Stimulated activated CD4-positive, alpha-beta T cell treated with anti-CD3 and anti-CD28 coated beads, Interleukin-4, amount 100 ng/mL, for 24 hours (primary cell): Measurements from ENCODE around the gene ENPP1.

ENCODE experiments used
- DNase-seq: peaks from one replicate; pipeline ENCODE4 v3.0.0-alpha.2; 2020

The ENPP1 gene

DNA sequence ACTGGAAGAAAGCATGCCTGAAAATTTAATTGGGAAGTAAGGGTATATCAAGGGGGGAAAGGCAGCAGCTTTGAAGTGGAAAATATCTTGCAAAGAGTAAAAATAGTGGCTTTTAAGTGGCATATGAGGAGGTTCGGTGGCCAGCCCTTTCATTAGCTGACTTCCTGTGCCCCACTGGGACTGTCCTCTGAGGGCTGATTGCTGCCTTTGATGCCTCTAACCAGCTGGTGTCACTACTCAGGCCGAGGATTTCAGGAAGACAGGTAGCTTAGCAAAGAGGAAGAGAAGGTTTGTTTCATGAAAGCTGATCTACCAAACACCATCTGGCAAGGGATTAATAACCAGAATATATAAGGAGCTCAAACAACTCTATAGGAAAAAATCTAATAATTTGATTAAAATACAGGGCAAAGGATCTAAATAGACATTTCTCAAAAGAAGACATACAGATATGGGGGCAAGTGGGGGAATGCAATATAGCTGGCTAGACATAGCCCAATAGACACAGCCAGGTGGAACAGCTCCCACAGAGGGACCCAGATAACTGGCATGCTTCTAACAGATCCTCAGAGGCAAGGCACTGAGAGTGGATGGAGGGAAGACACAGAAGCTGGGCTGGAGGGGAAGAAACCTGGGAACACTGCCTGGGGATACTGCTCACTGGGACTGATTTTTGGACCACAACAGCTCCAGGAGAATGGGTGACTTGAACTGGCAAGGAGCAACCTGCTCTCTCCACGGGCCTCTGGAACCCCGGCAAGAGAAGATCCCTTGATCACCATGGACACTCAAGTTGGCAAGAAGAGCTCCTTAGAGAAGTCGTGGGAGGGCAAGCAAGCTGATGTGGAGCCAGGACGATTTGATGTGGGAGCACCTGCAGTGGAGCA is 110.2 kb downstream of the ENPP1 start:
- DNase-seq, result no peak

DNA sequence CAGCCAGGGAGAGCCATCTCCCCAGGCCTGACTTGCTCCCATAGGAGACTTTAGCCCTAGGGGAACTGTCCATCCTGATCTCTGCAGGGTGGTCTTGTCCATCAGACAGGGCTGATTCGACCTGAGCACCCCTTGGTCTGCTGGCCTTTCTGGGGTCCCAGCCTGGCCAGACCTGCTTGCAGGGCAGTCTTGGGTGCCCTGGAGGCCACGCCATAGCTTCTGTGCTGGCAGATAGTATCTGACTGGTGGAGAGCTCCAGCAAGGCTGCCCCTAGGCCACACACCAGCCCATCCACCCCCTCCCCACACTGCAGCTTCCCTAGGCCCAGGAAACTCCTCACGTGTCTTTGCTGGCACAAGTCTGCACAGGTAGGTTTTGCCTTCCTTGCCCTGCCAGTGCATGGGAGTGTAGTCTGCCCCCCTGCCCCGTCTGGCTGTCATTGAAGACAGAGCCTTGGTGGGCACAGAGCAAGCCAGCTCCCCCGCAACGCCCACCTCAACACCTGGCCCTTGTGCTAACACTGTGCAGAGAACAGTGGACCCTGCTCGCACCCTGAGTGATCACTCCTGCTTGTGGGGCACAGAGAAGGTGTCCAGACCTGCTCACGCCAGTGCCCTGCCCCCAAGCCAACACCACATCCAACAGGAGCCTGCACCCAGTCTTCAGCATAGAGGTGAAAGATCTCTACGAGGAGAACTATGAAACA is 111.0 kb downstream of the ENPP1 start:
- no peak for DNase-seq

DNA sequence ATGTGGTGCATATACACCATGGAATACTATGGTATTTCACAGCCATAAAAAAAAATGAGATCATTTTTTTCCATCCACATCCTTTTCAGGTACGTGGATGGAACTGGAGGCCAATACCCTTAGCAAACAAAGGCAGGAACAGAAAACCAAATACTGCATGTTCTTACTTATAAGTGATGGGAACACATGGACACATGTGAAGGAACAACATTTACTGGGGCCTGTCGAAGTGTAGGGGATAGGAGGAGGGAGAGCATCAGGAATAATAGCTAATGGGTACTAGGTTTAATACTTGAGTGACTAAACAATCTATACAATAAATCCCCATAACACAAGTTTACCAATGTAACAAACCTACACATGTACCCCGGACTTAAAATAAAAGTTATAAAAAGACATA is 112.8 kb downstream of the ENPP1 start:
- no peak for DNase-seq

DNA sequence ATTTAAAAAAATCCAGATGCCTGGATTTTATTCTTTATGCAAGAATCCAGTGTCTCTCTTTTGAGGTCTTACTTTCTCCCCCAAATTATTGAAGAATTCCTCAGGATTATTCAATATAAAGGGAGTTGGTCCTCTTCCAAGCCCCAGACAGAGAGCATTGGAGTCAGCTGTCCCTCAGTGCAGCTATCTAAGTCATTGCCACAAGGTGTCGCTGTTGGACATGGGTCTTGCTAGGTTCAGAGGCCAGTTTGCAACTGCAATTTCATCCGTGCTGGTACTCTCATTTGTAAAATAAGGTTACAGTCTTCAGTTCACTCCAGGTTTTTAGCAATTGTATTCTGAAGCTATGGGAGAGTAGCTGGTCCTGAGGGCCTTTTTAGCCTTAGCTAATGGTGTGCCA is 115.5 kb downstream of the ENPP1 start:
- DNase-seq, result peak; percentile 14

DNA sequence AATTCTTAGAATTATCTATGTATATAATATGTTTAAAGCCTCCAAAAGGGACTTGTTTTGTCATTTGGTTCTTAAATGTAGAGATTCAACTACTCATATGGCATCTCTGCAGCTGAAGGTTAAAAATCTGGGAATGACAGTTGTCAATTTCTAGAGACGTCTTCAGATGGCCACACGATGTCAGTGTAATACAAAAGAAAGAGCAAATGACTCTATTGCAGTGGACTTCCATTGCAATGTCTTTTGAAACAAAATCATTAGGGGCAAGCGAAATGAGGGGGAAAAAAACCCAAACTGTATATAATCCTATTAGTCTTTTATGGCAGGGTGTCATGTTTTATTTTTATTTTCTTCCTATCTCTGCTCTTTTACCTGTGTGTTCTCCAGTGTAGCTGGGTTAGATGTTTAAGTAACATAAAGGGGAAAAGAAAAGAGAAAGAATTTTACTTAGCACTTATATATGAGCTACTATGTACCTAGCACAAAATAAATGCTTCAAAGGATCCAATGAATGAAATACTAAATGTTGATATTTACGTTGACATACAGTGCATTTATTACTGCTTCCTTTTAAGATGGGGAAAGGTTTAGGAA is 117.2 kb downstream of the ENPP1 start:
- no peak for DNase-seq

DNA sequence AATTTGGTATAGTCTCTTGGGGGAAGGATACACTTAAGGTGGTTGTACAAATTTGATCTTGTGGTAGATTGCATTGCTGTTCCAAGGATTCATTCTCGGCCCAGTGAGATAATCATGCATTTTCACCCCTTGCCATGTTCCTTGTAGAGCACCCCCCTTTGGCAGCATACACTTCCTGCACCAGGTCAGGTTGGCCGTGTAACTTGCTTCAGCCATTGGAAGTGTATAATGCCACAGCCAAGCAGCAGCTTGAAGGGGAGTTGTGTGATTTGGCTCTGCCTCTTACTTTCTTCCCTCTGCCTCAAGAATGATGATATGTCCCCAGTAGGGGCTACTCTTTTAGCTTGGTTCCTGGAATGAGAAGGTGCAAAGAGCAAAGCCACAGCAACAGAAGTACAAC is 121.4 kb downstream of the ENPP1 start:
- DNase-seq, result no peak

DNA sequence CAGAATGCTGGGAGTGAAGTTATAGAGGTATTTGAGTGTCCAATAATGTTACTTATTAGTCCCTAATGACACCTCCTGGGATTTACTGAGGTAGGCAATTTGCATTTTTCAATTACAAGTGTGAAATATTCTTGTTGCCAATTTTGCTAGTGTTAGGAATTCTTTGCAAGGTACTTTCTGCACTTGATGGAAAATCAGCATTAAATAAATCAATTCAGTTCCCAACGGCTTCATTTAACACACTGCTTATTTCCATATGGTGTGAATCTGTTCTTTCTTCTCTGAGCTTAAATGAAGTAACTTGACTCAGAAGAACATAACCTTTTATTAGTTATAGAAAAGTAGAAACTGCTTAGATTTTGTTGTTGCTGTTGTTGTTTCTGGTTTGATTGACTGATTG is 122.2 kb downstream of the ENPP1 start:
- DNase-seq, result no peak

DNA sequence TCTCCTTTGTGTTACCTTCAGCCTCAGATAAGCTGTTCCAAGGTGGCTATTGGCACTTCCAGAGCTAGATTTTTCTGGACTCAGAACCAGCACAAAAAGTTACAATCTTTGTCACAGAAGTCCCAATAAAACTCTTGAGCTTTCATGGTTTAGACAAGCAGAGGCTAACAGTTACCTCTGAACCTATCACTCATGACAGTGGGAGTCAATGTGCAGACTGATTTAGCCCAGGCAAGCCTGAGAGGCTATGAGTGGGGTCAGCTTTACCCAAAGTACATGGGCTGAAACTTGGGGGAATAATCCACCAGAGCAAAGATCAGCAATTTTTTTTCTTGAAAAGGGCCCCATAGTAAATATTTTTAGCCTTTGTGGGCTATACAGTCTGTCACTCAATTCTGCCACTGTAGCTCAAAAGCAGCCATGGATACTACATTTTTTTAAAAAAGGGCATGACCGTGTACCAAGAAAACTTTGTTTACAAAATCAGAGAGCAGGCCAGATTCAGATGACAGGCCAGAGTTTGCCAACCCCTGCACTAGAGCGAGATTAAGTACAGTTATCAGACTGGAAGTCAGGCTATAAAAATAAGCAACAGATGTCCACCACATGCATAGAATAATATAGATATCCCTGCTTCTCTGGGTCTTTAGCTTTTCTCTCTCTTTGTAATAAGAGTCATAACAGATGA is 123.4 kb downstream of the ENPP1 start:
- DNase-seq, result no peak

DNA sequence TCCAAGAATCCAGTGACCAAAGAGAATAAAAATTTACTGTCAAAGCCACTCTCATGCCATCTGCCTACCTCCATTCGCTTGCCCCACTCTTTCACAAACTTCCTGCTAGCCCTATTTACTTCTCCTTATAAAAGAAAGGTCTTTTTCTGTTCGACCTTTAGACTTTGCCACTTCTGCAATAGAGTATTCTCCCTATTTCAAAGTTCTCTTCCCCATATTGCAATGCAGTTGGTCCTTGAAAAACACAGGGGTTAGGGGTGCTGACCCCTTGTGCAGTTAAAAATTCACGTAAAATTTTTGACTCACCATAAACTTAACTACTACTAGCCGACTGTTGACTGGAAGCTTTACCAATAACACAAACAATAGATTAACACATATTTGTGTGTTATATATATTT is 128.3 kb downstream of the ENPP1 start:
- DNase-seq, result no peak

DNA sequence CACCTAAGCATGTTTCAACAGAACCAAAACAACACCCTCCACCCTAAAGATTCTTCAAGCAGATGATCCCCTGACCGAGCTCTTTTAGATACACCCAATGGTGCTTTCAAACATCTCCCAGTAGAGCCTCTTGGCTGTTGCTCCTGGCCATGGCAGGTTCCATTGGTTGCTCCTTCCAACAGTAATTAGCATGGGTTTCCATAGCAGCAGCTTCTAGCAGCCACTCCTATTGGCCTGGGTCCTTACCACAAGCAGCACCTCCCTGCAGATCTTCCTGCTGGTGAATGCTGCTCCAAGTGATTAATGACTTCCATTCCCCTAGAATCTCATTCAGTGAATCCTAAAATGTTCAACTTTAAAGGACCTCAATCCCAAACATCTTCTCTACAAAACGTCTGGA is 129.4 kb downstream of the ENPP1 start:
- DNase-seq, result no peak

DNA sequence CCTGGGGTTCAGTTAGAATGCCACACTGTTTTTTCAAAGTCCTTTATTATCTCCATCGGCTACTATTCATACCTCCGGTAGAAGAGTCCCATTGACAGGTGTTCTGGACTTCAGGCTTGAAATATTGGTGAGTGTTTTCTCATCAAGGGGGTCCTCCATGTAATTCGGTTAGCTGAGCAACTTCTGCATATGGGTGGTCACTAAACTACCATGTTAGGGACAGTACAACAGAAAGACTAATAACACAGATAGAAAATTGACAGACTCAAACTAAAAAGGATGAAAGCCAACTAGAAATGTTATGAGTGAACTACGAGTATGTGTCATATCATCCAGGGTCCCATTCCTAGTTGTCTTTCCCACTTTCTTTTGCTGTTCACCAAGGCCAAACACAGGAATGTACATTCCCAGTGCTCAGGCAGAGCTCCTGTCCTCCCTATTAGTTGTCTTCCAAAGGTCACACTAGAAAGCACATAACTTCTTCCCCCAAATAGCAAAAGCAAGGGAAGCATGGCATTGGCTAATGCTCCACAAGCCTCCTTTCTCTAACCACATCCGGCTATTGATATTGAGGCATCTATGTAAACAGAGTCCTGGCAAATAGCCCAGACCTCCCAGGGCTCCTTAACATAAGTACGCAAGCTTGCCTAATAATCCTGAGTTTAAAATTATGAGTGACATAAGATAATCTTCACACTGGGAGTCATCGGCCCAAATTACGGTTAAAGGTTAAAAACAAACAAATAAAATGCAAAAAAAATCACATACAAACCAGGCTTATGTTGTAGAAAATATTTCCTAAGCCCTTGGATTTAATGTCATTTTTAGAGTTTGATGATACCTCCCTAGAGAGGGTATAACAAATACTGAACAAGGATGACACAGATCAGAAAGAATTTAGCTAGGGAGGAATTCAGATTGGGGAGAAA is 130.1 kb downstream of the ENPP1 start:
- no peak for DNase-seq
